ENCODE results near the gene COL25A1.

Gene COL25A1

DNA sequence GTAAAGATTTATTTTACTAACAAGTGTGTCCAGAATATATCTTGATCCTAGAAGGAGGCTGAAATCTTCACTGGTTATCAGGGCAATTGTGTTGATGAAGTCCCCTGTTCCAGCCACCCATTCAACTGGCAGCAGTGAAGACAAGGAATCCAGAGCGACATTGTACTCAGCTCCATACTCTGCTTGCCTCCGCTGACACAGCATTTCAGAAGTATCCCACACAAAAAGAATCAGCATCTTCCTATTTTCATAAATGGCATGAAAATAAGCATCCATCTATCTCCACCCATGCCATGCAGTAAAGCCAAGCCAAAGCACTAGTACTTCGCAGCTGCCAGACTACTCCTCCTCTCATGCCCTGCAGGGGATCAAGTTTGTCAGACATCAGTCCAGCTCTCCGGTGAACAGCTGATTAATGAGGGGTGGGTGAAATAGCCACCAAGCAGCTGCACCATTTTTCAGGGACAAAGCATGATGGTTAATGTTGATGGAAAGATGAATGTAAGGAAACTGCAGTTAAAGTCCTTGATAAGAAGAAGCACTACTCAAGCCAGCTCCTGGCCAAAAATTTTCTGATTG lies 54.0 kb downstream of the COL25A1 start:
- no peak overlapping the region for H3K4me3 ChIP-seq (ENCODE audit: low read depth, low read length)
- no peaks in the 10 kb centered on the region for H3K4me1 ChIP-seq (ENCODE audit: control insufficient read depth, insufficient read depth, low read length, unreplicated experiment)
- no peaks in the 10 kb centered on the region for H3K27me3 ChIP-seq (ENCODE audit: insufficient read depth, low read length)
- H2AFZ ChIP-seq (ENCODE audit: low read length, unreplicated experiment), result no peak overlapping the region
- no peaks in the 10 kb centered on the region for H3K36me3 ChIP-seq (ENCODE audit: insufficient read depth, low read length)
- no peak overlapping the region for H3K27ac ChIP-seq (ENCODE audit: low read depth, low read length)
- H3K79me2 ChIP-seq (ENCODE audit: control insufficient read depth, insufficient read depth, low read length, unreplicated experiment), result no peaks in the 10 kb centered on the region

DNA sequence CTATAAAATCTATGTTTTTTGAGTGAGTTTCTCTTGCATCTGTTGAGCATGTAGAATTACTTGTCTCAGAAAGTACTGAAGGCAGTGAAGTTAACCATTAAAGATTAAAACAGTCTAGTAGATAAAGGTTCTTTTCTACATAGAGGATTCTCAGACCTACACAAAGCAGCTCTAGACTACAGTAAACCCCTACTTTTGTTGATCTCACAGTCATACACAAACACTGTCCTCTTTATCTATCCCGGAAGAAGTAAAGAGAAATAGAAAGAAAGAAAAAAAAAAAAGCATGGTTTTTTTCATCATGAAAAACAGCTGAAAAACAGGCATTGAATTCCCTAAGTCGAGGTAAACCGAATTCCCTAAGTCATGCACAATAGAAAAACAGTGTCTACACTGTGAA lies 58.6 kb downstream of the COL25A1 start:
- H3K36me3 ChIP-seq (ENCODE audit: insufficient read depth, low read length), result no peaks in the 10 kb centered on the region
- H2AFZ ChIP-seq (ENCODE audit: low read length, unreplicated experiment), result no peak overlapping the region
- no peak overlapping the region for H3K4me3 ChIP-seq (ENCODE audit: low read depth, low read length)
- no peak overlapping the region for H3K27ac ChIP-seq (ENCODE audit: low read depth, low read length)
- no peaks in the 10 kb centered on the region for H3K27me3 ChIP-seq (ENCODE audit: insufficient read depth, low read length)
- no peaks in the 10 kb centered on the region for H3K79me2 ChIP-seq (ENCODE audit: control insufficient read depth, insufficient read depth, low read length, unreplicated experiment)
- no peaks in the 10 kb centered on the region for H3K4me1 ChIP-seq (ENCODE audit: control insufficient read depth, insufficient read depth, low read length, unreplicated experiment)

DNA sequence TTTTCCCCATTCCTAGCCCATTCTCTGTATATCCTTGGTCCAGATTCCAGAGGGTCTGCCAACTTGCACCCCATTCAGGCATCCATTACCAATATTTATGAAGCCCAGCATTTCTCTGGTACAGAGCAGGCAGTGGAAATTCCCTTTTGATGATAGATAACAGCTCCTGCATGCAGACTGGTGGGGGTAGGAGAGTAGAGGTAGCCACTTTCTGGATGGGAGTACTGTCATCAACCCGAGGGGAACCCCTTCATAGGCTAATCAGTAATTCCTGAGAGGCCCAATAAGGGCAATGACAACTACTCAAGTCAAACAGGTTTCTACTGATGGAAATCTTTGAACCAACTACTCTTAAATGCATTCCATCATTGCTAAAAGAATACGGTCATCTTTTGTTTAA lies 63.7 kb downstream of the COL25A1 start:
- peaks cover 2% of the 10 kb centered on the region for H3K4me1 ChIP-seq (ENCODE audit: control insufficient read depth, insufficient read depth, low read length, unreplicated experiment)
- H2AFZ ChIP-seq (ENCODE audit: low read length, unreplicated experiment), result no peak overlapping the region
- H3K4me3 ChIP-seq (ENCODE audit: low read depth, low read length), result no peak overlapping the region
- no peaks in the 10 kb centered on the region for H3K27me3 ChIP-seq (ENCODE audit: insufficient read depth, low read length)
- no peaks in the 10 kb centered on the region for H3K79me2 ChIP-seq (ENCODE audit: control insufficient read depth, insufficient read depth, low read length, unreplicated experiment)
- H3K36me3 ChIP-seq (ENCODE audit: insufficient read depth, low read length), result no peaks in the 10 kb centered on the region
- H3K27ac ChIP-seq (ENCODE audit: low read depth, low read length), result no peak overlapping the region

DNA sequence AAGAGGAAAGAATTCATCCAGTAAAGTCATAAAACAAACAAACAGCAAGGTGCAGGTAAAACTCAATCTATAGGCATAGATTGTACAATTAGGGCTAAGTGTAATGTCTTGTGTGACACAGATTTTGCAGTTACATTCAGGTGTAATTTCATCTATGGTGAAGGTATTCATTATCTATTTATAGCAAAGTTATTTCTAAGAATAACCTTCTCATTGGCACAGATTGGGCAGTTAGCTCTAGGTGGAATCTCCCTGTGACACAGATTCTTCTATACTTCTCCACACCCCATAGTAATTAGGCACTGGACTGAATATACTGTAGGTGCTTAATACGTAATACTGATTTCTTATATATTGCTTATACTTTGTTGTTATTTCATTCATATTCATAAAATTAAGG lies 66.8 kb downstream of the COL25A1 start:
- no peaks in the 10 kb centered on the region for H3K27me3 ChIP-seq (ENCODE audit: insufficient read depth, low read length)
- H2AFZ ChIP-seq (ENCODE audit: low read length, unreplicated experiment), result no peak overlapping the region
- no peaks in the 10 kb centered on the region for H3K79me2 ChIP-seq (ENCODE audit: control insufficient read depth, insufficient read depth, low read length, unreplicated experiment)
- H3K4me1 ChIP-seq (ENCODE audit: control insufficient read depth, insufficient read depth, low read length, unreplicated experiment), result peaks cover 4% of the 10 kb centered on the region
- H3K27ac ChIP-seq (ENCODE audit: low read depth, low read length), result no peak overlapping the region
- H3K36me3 ChIP-seq (ENCODE audit: insufficient read depth, low read length), result no peaks in the 10 kb centered on the region
- no peak overlapping the region for H3K4me3 ChIP-seq (ENCODE audit: low read depth, low read length)

DNA sequence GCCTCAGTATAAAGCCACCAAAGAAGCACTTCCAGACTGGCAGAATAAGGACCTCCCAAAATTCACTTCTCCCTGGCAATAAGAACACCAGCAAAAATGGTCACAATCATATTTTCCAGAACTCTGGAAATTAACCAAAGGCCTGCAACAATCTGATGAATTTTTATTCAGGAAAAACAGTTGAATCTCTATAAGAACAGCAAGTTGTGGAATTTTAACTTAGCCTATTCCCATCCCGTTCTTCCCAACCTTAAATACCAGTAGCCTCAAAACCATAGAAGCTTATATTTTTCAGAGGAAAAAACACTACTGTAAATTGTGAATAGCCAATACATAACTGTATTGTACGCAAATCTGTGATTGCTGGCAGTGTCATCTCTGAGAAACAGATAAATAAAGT lies 67.9 kb downstream of the COL25A1 start:
- Histone ChIP-seq H3K79me2 (ENCODE audit: control insufficient read depth, insufficient read depth, low read length, unreplicated experiment) (no peaks in the 10 kb centered on the region), H3K27me3 (ENCODE audit: insufficient read depth, low read length) (no peaks in the 10 kb centered on the region), H3K36me3 (ENCODE audit: insufficient read depth, low read length) (no peaks in the 10 kb centered on the region), H3K4me1 (ENCODE audit: control insufficient read depth, insufficient read depth, low read length, unreplicated experiment) (peaks cover 4% of the 10 kb centered on the region), H3K27ac (ENCODE audit: low read depth, low read length) (no peak overlapping the region), H3K4me3 (ENCODE audit: low read depth, low read length) (no peak overlapping the region), H2AFZ (ENCODE audit: low read length, unreplicated experiment) (no peak overlapping the region)

DNA sequence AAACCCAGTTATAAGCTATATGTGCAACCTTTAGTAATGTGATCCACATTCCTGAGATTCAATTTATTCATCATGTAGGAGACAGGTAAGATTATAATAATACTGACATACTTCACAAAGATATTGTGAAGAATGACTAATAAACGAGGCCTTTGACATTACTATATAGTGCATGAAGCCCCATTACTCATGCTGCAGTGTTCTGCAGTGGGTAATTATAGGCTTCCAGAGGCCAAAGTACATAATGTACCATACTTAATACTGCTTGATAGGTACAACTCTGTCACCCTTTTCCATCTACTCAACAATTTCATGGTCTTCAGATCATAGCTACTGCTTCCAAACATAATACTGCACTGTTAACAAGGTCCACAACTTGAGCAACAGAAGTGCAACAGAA lies 68.9 kb downstream of the COL25A1 start:
- no peak overlapping the region for H2AFZ ChIP-seq (ENCODE audit: low read length, unreplicated experiment)
- H3K27ac ChIP-seq (ENCODE audit: low read depth, low read length), result no peak overlapping the region
- H3K36me3 ChIP-seq (ENCODE audit: insufficient read depth, low read length), result no peaks in the 10 kb centered on the region
- no peaks in the 10 kb centered on the region for H3K79me2 ChIP-seq (ENCODE audit: control insufficient read depth, insufficient read depth, low read length, unreplicated experiment)
- H3K4me3 ChIP-seq (ENCODE audit: low read depth, low read length), result no peak overlapping the region
- peaks cover 4% of the 10 kb centered on the region for H3K4me1 ChIP-seq (ENCODE audit: control insufficient read depth, insufficient read depth, low read length, unreplicated experiment)
- H3K27me3 ChIP-seq (ENCODE audit: insufficient read depth, low read length), result no peaks in the 10 kb centered on the region

DNA sequence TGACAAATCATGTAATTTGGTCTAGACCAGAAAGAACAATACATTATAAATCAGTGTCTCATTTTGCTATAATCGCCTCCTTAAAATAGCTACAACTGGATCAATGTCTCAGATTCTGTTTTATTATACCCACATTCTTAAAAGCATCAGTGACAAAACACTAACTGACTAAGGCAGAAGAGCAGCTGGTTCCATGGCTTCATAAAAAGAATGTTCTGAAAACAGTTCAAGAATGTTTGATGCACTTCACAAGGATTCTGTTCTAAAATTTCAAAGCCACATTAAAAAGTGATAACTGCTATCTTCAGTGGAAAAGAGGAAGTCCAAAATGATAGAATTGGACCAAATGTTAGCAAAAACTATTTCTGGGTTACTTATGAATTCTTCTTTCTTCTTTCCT lies 69.8 kb downstream of the COL25A1 start:
- no peaks in the 10 kb centered on the region for H3K27me3 ChIP-seq (ENCODE audit: insufficient read depth, low read length)
- H2AFZ ChIP-seq (ENCODE audit: low read length, unreplicated experiment), result no peak overlapping the region
- H3K79me2 ChIP-seq (ENCODE audit: control insufficient read depth, insufficient read depth, low read length, unreplicated experiment), result no peaks in the 10 kb centered on the region
- H3K4me3 ChIP-seq (ENCODE audit: low read depth, low read length), result no peak overlapping the region
- no peak overlapping the region for H3K27ac ChIP-seq (ENCODE audit: low read depth, low read length)
- H3K36me3 ChIP-seq (ENCODE audit: insufficient read depth, low read length), result no peaks in the 10 kb centered on the region
- peaks cover 4% of the 10 kb centered on the region for H3K4me1 ChIP-seq (ENCODE audit: control insufficient read depth, insufficient read depth, low read length, unreplicated experiment)

DNA sequence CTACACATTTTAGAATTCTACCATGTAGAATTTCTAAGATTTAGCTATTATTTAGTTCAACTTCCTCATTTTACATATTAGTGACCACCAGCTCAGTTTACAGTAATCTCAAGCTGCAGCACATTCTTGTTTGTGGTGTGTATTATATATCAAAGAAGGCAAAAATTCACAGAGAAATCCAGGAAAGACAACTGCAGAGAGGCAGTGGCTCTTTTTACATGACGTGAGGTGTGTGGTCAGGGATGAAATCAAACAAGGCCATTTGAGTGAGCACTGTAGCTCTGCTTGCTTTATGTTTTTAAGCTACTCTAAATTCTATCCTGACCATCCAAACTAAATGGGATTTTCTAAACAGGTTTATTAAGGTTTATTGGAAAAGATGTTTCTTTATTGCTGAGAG lies 71.1 kb downstream of the COL25A1 start:
- no peak overlapping the region for H3K27ac ChIP-seq (ENCODE audit: low read depth, low read length)
- H2AFZ ChIP-seq (ENCODE audit: low read length, unreplicated experiment), result no peak overlapping the region
- H3K27me3 ChIP-seq (ENCODE audit: insufficient read depth, low read length), result no peaks in the 10 kb centered on the region
- H3K4me1 ChIP-seq (ENCODE audit: control insufficient read depth, insufficient read depth, low read length, unreplicated experiment), result peaks cover 4% of the 10 kb centered on the region
- H3K36me3 ChIP-seq (ENCODE audit: insufficient read depth, low read length), result no peaks in the 10 kb centered on the region
- H3K4me3 ChIP-seq (ENCODE audit: low read depth, low read length), result no peak overlapping the region
- H3K79me2 ChIP-seq (ENCODE audit: control insufficient read depth, insufficient read depth, low read length, unreplicated experiment), result no peaks in the 10 kb centered on the region

DNA sequence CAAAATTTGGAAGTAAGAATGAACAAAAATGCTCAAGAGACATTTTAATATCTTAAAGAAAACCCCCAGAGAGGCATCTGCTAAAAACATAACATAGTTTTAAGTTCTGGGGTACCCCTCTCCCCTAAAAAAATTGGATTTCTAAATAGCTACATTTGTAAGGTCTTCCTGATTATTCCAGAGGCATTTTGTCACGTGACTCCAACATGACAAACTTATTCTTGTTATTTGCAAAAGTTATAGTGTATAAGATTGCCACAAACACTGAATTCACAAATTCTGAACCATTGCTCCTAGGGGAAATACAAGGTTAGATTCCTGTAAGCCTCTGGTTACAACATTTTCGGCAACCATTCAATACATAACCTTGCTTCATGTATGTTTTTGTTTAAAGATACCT lies 73.4 kb downstream of the COL25A1 start:
- H3K27me3 ChIP-seq (ENCODE audit: insufficient read depth, low read length), result no peaks in the 10 kb centered on the region
- H3K4me1 ChIP-seq (ENCODE audit: control insufficient read depth, insufficient read depth, low read length, unreplicated experiment), result peaks cover 4% of the 10 kb centered on the region
- H3K4me3 ChIP-seq (ENCODE audit: low read depth, low read length), result no peak overlapping the region

DNA sequence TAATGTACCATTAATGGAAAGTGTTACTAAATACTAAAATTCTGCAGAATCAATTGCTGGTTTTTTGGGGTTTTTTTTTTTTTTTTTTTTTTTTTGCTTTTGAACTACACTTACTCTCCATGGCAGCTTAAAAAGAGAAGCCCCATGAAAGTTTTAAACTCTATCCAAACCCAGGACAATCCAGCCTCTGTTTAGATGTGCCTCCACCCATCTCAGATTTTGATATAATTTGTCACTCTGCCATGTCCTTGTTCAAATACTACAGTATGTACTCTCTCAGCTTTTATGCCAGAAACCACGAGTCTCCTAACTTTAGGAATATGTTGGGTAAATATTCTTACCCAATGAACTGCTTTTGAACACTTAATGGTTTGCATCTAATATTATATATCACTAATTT lies 84.2 kb downstream of the COL25A1 start:
- Histone ChIP-seq H3K4me1 (ENCODE audit: control insufficient read depth, insufficient read depth, low read length, unreplicated experiment) (peaks cover 11% of the 10 kb centered on the region), H2AFZ (ENCODE audit: low read length, unreplicated experiment) (no peak overlapping the region), H3K27me3 (ENCODE audit: insufficient read depth, low read length) (no peaks in the 10 kb centered on the region), H3K36me3 (ENCODE audit: insufficient read depth, low read length) (no peaks in the 10 kb centered on the region), H3K4me3 (ENCODE audit: low read depth, low read length) (no peak overlapping the region), H3K79me2 (ENCODE audit: control insufficient read depth, insufficient read depth, low read length, unreplicated experiment) (no peaks in the 10 kb centered on the region), H3K27ac (ENCODE audit: low read depth, low read length) (no peak overlapping the region)

More for the DNA sequence above, 73.4 kb downstream of the COL25A1 start:
- no peak overlapping the region for H3K27ac ChIP-seq (ENCODE audit: low read depth, low read length)
- no peaks in the 10 kb centered on the region for H3K36me3 ChIP-seq (ENCODE audit: insufficient read depth, low read length)
- H2AFZ ChIP-seq (ENCODE audit: low read length, unreplicated experiment), result no peak overlapping the region
- H3K79me2 ChIP-seq (ENCODE audit: control insufficient read depth, insufficient read depth, low read length, unreplicated experiment), result no peaks in the 10 kb centered on the region

DNA sequence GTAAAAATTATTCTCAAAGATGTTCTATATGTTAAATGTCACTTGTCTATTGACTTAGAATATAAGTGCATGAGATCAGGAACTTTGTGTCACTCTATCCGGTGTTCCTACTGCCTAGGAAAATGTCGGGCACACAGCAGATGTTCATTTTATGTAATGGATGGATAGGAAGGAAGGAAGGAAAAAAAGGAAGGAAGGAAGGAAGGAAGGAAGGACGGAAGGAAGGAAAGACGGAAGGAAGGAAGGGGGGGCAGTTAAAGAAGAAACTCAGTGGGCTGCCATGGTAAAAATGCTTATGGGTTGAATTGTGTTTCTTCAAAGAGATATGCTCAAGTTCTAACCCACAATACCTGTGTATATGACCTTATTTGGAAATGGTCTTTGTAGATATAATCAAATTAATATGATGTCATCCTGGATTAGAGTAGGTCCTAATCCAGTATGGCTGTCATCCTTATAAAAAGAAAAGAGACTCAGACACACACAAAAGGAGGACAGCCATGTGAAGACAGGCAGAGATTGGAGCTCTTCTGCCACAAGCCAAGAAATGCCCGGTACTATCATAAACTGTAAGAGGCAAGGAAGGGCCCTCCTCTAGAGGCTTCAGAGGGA lies 86.3 kb downstream of the COL25A1 start:
- H3K79me2 ChIP-seq (ENCODE audit: control insufficient read depth, insufficient read depth, low read length, unreplicated experiment), result no peaks in the 10 kb centered on the region
- no peak overlapping the region for H2AFZ ChIP-seq (ENCODE audit: low read length, unreplicated experiment)
- H3K27ac ChIP-seq (ENCODE audit: low read depth, low read length), result no peak overlapping the region
- H3K36me3 ChIP-seq (ENCODE audit: insufficient read depth, low read length), result no peaks in the 10 kb centered on the region
- peaks cover 11% of the 10 kb centered on the region for H3K4me1 ChIP-seq (ENCODE audit: control insufficient read depth, insufficient read depth, low read length, unreplicated experiment)
- no peak overlapping the region for H3K4me3 ChIP-seq (ENCODE audit: low read depth, low read length)
- H3K27me3 ChIP-seq (ENCODE audit: insufficient read depth, low read length), result no peaks in the 10 kb centered on the region
